OCI-LY7 (cell line): ENCODE measurements around the gene NCF2.

Experiments used
- CTCF ChIP-seq: fragments of 200-600 bp; sonication (generic); conservative IDR thresholded peaks from 2 replicates; pipeline ENCODE4 v1.5.1; 2014; ENCODE audit warnings: mild to moderate bottlenecking, antibody characterized with exemption, low read length, moderate library complexity, mixed read lengths
- EZH2phosphoT487 ChIP-seq: fragments of 200-600 bp; sonication (generic); IDR thresholded peaks from 2 replicates; pipeline ENCODE4 v1.6.1; 2018; ENCODE audit warnings: low read depth, borderline replicate concordance, mild to moderate bottlenecking, mixed run types, antibody characterized with exemption, low read length, moderate library complexity, mixed read lengths

DNA sequence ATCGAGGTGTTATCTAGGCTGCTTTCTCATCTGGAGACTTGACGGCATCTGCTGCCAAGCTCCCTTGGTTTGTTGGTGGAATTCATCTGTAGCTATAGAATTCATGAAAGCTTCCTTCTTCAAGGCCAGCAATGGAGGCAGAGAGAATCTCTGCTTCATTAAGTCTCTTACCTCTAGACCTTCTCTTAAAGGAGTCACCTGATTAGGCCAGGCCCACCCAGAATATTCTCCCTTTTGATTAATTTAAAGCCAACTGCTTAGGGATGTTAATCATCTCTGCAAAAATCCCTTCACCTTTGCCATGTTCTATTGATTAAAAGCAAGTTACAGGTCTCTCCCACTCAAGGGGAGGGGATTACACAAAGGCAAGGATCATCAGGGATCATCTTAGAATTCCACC is 5.3 kb upstream of the NCF2 start:
- TF ChIP-seq CTCF (no peak), EZH2phosphoT487 (no peak)
